CD4-positive, alpha-beta T cell treated with Interleukin-17A for 1 hour (primary cell): ENCODE measurements around the gene MLN.
A peak's percentile ranks its signal among the peaks of the same experiment; 100 is the strongest.

Source experiments
- DNase-seq: peaks from one replicate; pipeline ENCODE4 v3.0.0-alpha.2; 2020

Gene MLN

GRCh38 chr6:33813990-33814985 is 10.5 kb upstream of the MLN start:
- DNase-seq: no peak

- DNase-seq: no peak
These were observed 9.6 kb upstream of the MLN start for GRCh38 chr6:33813246-33813904.

GRCh38 chr6:33812669-33813068 is 8.9 kb upstream of the MLN start:
- peak; percentile 3 for DNase-seq

- no peak for DNase-seq
These were observed 5.8 kb upstream of the MLN start for GRCh38 chr6:33809594-33809993.

GRCh38 chr6:33808641-33809180 is 4.9 kb upstream of the MLN start:
- no peak for DNase-seq

- peak; percentile 2 for DNase-seq
These were observed 3.8 kb upstream of the MLN start for GRCh38 chr6:33807606-33808005.

- DNase-seq: no peak
These were observed 3.0 kb upstream of the MLN start for GRCh38 chr6:33806841-33807240.

GRCh38 chr6:33802186-33802958 is 1.4 kb downstream of the MLN start:
- no peak for DNase-seq

GRCh38 chr6:33801611-33802010 is 2.2 kb downstream of the MLN start:
- no peak for DNase-seq

GRCh38 chr6:33800248-33800969 is 3.4 kb downstream of the MLN start:
- no peak for DNase-seq

GRCh38 chr6:33799454-33800113 is 4.2 kb downstream of the MLN start:
- DNase-seq: no peak

GRCh38 chr6:33798343-33798848 is 5.4 kb downstream of the MLN start:
- DNase-seq: no peak

GRCh38 chr6:33797626-33798342 is 6.0 kb downstream of the MLN start:
- no peak for DNase-seq

- DNase-seq: no peak
These were observed 8.7 kb downstream of the MLN start for GRCh38 chr6:33794910-33795623.

GRCh38 chr6:33792981-33793380 is 10.8 kb downstream of the MLN start:
- no peak for DNase-seq

- DNase-seq: no peak
These were observed 12.2 kb downstream of the MLN start for GRCh38 chr6:33791620-33792019.

GRCh38 chr6:33790910-33791309 is 12.9 kb downstream of the MLN start:
- no peak for DNase-seq

GRCh38 chr6:33790379-33790778 is 13.4 kb downstream of the MLN start:
- no peak for DNase-seq

GRCh38 chr6:33789550-33789895 is 14.3 kb downstream of the MLN start:
- DNase-seq: no peak
